Measurements from ENCODE around the gene DBI.

DNA sequence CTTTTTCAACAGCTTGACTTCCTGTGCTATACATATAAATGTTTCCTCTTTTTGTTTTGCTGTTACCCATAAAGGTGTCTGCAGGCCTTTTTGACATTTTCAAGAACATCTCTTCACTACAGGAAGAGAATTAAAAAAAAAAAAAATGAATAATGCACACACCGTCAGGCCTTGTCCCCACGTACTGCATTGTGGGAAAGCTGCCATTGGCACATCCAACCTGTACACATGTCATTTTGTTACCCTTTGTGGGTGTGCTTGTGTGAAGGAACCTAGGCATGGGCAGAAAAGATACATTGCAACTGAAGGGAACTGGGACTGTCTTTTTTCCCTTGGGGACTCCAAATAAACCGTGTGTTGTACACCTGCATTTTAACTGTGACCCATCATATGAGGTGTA, 48.1 kb downstream of the DBI start:
- TF ChIP-seq POLR2AphosphoS5 (IDR thresholded peaks at IDR 0.05) (no peak), EZH2 (IDR thresholded peaks at IDR 0.05; ENCODE audit: borderline replicate concordance, insufficient read depth, low read length, poor library complexity, severe bottlenecking) (no peak), SMC3 (conservative IDR thresholded peaks at IDR 0.05; ENCODE audit: poor library complexity) (no peak)
- TF ChIP-seq, protein P1, sequence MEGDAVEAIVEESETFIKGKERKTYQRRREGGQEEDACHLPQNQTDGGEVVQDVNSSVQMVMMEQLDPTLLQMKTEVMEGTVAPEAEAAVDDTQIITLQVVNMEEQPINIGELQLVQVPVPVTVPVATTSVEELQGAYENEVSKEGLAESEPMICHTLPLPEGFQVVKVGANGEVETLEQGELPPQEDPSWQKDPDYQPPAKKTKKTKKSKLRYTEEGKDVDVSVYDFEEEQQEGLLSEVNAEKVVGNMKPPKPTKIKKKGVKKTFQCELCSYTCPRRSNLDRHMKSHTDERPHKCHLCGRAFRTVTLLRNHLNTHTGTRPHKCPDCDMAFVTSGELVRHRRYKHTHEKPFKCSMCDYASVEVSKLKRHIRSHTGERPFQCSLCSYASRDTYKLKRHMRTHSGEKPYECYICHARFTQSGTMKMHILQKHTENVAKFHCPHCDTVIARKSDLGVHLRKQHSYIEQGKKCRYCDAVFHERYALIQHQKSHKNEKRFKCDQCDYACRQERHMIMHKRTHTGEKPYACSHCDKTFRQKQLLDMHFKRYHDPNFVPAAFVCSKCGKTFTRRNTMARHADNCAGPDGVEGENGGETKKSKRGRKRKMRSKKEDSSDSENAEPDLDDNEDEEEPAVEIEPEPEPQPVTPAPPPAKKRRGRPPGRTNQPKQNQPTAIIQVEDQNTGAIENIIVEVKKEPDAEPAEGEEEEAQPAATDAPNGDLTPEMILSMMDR (IDR thresholded peaks at IDR 0.05; ENCODE audit: poor library complexity, severe bottlenecking), result no peak
